Measurements from ENCODE around the gene PHF21B. TPM values are rescaled to one million over a fixed set of nuclear protein-coding genes. Genes with fewer than 3 reads are reported as not detected.

Gene PHF21B
- total and polyA plus RNA-seq, 2 of the 8 experiments (the other 6 are each of a cell fraction or from before 2014, with no cell fraction given): 19.3 to 68.1 TPM

- H3K79me2 ChIP-seq (ENCODE audit: control insufficient read depth in 1 of 2, insufficient read depth in 2 of 2, low read length in 2 of 2): peaks cover 0 to 14% of the 10 kb centered on the region in 2 experiments; a peak in 1 of 4 replicates
- peaks cover 15% of the 10 kb centered on the region; the same call in 1 of the 2 replicates for H3K79me1 ChIP-seq (ENCODE audit: low read depth, low read length)
- no peak overlapping the region for H3K18ac ChIP-seq (ENCODE audit: extremely low read depth, low read length)
- 83% methylated on average over 20 of the region's 20 CpGs; no CpG with 5 or more reads in 1 of the 2 experiments for WGBS, 2 experiments (ENCODE audit: extremely low coverage in 1 of 2, insufficient coverage in 1 of 2, insufficient read length in 1 of 2, insufficient replicate concordance in 2 of 2, low coverage in 1 of 2, low lambda C conversion rate in 2 of 2, missing lambda C conversion rate in 1 of 2)
- no peak overlapping the region for H2AFZ ChIP-seq (ENCODE audit: low read length)
- FAIRE-seq (no peak), DNase-seq (ENCODE audit: low read depth in 1 of 2, low spot score in 2 of 2) (no peak)
- H4K8ac ChIP-seq (ENCODE audit: extremely low read depth, insufficient read depth, low read length): no peak overlapping the region; the same call in 1 of the 2 replicates
- peaks cover 0 to 22% (median 7%) of the 10 kb centered on the region in 4 experiments; a peak in 6 of 8 replicates for H3K36me3 ChIP-seq (ENCODE audit: control insufficient read depth in 2 of 4, insufficient read depth in 4 of 4, low read length in 3 of 4)
- H3K9ac ChIP-seq (replicated peaks in 1 of 4; ENCODE audit: extremely low read depth in 1 of 4, low read depth in 3 of 4, low read length in 3 of 4): no peak overlapping the region
- peak overlapping the region in 1 of 2 experiments; percentile 34; a peak in 1 of 4 replicates for H3K4me2 ChIP-seq (ENCODE audit: insufficient read depth in 1 of 2, low read depth in 2 of 2, low read length in 2 of 2)
- H3K23me2 ChIP-seq (ENCODE audit: low read depth, low read length): no peaks in the 10 kb centered on the region
- no peak overlapping the region for H3K4ac ChIP-seq (replicated peaks; ENCODE audit: insufficient read length, low read depth, low read length)
- no peak overlapping the region for H3K14ac ChIP-seq (ENCODE audit: insufficient read length)
- no peak overlapping the region for H3K4me3 ChIP-seq (ENCODE audit: extremely low read depth in 1 of 4, insufficient read depth in 2 of 4, low read depth in 3 of 4, low read length in 4 of 4)
- no peak overlapping the region for H2AK5ac ChIP-seq (ENCODE audit: low read depth, low read length)
- H2BK12ac ChIP-seq (ENCODE audit: low read depth, low read length): no peak overlapping the region
- no peaks in the 10 kb centered on the region for H3K27me3 ChIP-seq (replicated peaks in 1 of 4; ENCODE audit: control insufficient read depth in 3 of 4, extremely low read depth in 1 of 4, insufficient read depth in 3 of 4, low read length in 3 of 4)
- no peak overlapping the region for H3K27ac ChIP-seq (ENCODE audit: low read depth, low read length)
- H2BK20ac ChIP-seq (ENCODE audit: low read length): no peak overlapping the region
- H2BK15ac ChIP-seq (ENCODE audit: low read length): 0 out of 2 replicates have a peak overlapping the region, but pooled peaks have one; percentile 5
- ChIA-PET POLR2A (ENCODE audit: partially characterized antibody) (interaction anchor here (0.6 to 2.0 kb wide), 5 partner anchors 8 to 39 kb away, joined by 3 to 9 read pairs (median 3); no protein-coding TSS in a partner anchor), CTCF (ENCODE audit: partially characterized antibody) (interaction anchor here (1.1 kb wide), 1 partner anchor 9 kb away, joined by 3 read pairs; no protein-coding TSS in a partner anchor)
- peaks cover 0 to 2% of the 10 kb centered on the region in 2 experiments; a peak in 1 of 4 replicates for H3K9me3 ChIP-seq (ENCODE audit: insufficient read depth in 2 of 2, low read depth in 1 of 2, low read length in 1 of 2)
- H3K56ac ChIP-seq (replicated peaks; ENCODE audit: insufficient read length, low read depth, low read length): no peak overlapping the region
- no peak overlapping the region for H4K91ac ChIP-seq (replicated peaks; ENCODE audit: insufficient read length, low read length)
- H2BK120ac ChIP-seq (replicated peaks; ENCODE audit: low read depth, low read length): no peak overlapping the region
- peaks cover 2 to 34% of the 10 kb centered on the region in 2 experiments for H4K20me1 ChIP-seq (replicated peaks in 1 of 2; ENCODE audit: control insufficient read depth in 1 of 2, insufficient read depth in 2 of 2, low read length in 2 of 2)
- H2BK5ac ChIP-seq (ENCODE audit: low read depth, low read length): no peak overlapping the region
- H3K23ac ChIP-seq (ENCODE audit: insufficient read length): no peak overlapping the region
- no peak overlapping the region for H4K5ac ChIP-seq (ENCODE audit: insufficient read length, low read depth, low read length)
- H3K4me1 ChIP-seq (replicated peaks in 1 of 4; ENCODE audit: control insufficient read depth in 3 of 4, insufficient read depth in 4 of 4, low read length in 3 of 4): peaks cover 0 to 34% (median 7%) of the 10 kb centered on the region in 4 experiments; a peak in 6 of 7 replicates
- TF ChIP-seq CREB1 (IDR thresholded peaks at IDR 0.05) (no peak), USF2 (IDR thresholded peaks at IDR 0.05; ENCODE audit: low read length) (no peak), EZH2 (IDR thresholded peaks at IDR 0.05; ENCODE audit: low read depth, low read length, severe bottlenecking) (no peak), MAFK (IDR thresholded peaks at IDR 0.05; ENCODE audit: low read depth, low read length) (no peak), BACH1 (IDR thresholded peaks at IDR 0.05; ENCODE audit: low read length) (no peak), FOSL1 (IDR thresholded peaks at IDR 0.05; ENCODE audit: insufficient read depth, low read depth, low read length) (no peak), CEBPB (IDR thresholded peaks at IDR 0.05; ENCODE audit: low read depth, low read length) (no peak), KDM5A (IDR thresholded peaks at IDR 0.05; ENCODE audit: low read length) (no peak), TEAD4 (IDR thresholded peaks at IDR 0.05; ENCODE audit: low read depth, low read length) (no peak), EP300 (IDR thresholded peaks at IDR 0.05; ENCODE audit: borderline replicate concordance in 1 of 2, low read depth in 2 of 2, low read length in 2 of 2) (no peak)
Measured at GRCh38 chr22:44963832-44964721, 45.7 kb downstream of the PHF21B start.

Measured in H1 (cell line).